NB4 (cell line): ENCODE data around the gene TRIOBP.

Source experiments
- CTCF ChIP-seq: IDR thresholded peaks from one replicate; pipeline ENCODE4 v1.5.1; 2012; ENCODE audit warnings: low read depth, low read length
- MAX ChIP-seq: IDR thresholded peaks from 2 replicates; pipeline ENCODE4 v1.6.1; 2011; ENCODE audit warnings: low read depth, low read length
- MYC ChIP-seq: IDR thresholded peaks from 2 replicates; pipeline ENCODE4 v1.6.1; 2011; ENCODE audit warnings: low read depth, low read length
- POLR2A ChIP-seq: IDR thresholded peaks from 2 replicates; pipeline ENCODE4 v1.6.1; 2011; ENCODE audit warnings: mild to moderate bottlenecking; ENCODE audit not compliant: insufficient read length; ENCODE audit errors: extremely low read depth

DNA sequence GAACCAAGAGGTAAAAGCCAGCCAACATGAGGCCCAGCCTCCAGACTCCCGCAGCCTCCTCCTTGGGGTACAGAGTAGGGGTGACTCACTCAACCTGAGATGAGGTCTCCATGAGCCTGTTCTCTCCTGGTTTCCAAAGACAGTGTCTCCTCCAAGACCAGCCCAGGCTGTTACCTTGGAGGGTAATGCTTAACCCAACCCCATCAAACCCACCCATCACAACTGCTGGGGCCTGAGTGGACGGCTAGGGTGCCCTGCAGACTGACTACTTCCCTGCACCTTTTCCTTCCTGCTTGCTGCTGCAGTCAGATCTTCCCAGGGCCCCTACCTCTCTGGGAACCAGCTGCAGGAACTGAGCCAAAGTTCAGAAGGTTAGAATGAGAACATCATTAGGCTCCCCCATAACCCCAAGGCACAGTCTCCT lies 15.8 kb upstream of the TRIOBP start:
- TF ChIP-seq CTCF (no peak), POLR2A (no peak), MAX (no peak), MYC (no peak)
